Keratinocyte (primary cell): ENCODE results near the gene VPS13A.

ENCODE experiments used
- CTCF ChIP-seq, 3 experiments: IDR thresholded peaks in 1 of 3; conservative IDR thresholded peaks in 1 of 3; optimal IDR thresholded peaks in 1 of 3; 2 replicates in 2 of 3; 3 replicates in 1 of 3; pipeline versions ENCODE3 to v1.5.1; 2011; ENCODE audit warnings: low read length in 3 of 3, mild to moderate bottlenecking in 3 of 3, moderate library complexity in 2 of 3, control low read depth in 1 of 3, inconsistent platforms in 1 of 3; ENCODE audit not compliant: insufficient read depth in 2 of 3; ENCODE audit errors: extremely low read depth in 1 of 3
- EZH2 ChIP-seq: IDR thresholded peaks from one replicate; pipeline ENCODE4 v1.6.1; 2012; ENCODE audit warnings: inconsistent platforms, mild to moderate bottlenecking, low read length, moderate library complexity

GRCh38 chr9:77426712-77427111 lies 249.4 kb downstream of the VPS13A start:
- TF ChIP-seq EZH2 (no peak), CTCF (optimal IDR thresholded peaks at IDR 0.05 in 1 of 3, IDR thresholded peaks at IDR 0.05 in 1 of 3, conservative IDR thresholded peaks at IDR 0.05 in 1 of 3; ENCODE audit: extremely low read depth in 1 of 3, insufficient read depth in 2 of 3, low read length in 3 of 3) (no peak)
